Fibroblast of villous mesenchyme (primary cell): ENCODE results near the gene NLGN1. TPM values are rescaled to one million over a fixed set of nuclear protein-coding genes. Genes with fewer than 3 reads are reported as not detected.

ENCODE experiments used
- DNase-seq: peaks from one replicate; pipeline ENCODE4 v3.0.0-alpha.2; 2010; ENCODE audit warnings: low read depth
- H3K4me3 ChIP-seq: 2 replicates; pipeline ENCODE4 v1.5.1; 2011; ENCODE audit warnings: low read depth, mild to moderate bottlenecking, low read length
- CTCF ChIP-seq: IDR thresholded peaks from 2 replicates; pipeline ENCODE4 v1.5.1; 2012; ENCODE audit warnings: low read depth, mild to moderate bottlenecking, low read length; ENCODE audit not compliant: insufficient read depth
- total RNA-seq: library from RNA; depleted of rRNA; stranded (reverse); fragments of >200 nt; gene quantifications from 2 replicates; pipeline ENCODE4 v1.2.3, GENCODE V29; 2012

Gene NLGN1
- total RNA-seq, 1 donor = 18.1 TPM

DNA sequence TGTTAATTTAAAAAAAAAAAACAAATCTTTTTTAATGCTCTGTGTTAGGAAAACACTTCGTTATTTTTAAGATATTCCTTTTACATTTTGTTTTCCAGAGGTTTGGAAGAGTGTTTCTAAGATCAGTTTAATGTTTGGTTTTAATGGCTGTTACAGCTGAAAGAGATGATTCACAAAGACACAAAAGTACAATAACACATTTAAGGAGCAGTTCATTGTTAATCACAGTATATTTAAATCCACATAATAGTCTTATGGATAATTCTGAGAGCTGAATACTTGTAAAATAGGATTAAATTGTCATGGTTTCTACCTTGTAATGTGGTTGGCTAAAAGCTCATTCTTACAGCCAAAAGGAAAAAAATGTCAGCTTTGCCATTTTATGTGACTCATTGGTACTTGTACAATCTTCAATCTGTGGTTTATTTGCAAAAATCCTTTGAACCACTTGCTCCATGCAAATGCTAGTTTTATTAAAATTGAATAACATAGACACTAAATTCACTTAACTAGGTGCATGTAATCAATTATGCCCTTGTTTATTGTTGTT is 426.4 kb downstream of the NLGN1 start:
- DNase-seq = no peak
- H3K4me3 ChIP-seq = no peak overlapping the region
- TF ChIP-seq CTCF = no peak

DNA sequence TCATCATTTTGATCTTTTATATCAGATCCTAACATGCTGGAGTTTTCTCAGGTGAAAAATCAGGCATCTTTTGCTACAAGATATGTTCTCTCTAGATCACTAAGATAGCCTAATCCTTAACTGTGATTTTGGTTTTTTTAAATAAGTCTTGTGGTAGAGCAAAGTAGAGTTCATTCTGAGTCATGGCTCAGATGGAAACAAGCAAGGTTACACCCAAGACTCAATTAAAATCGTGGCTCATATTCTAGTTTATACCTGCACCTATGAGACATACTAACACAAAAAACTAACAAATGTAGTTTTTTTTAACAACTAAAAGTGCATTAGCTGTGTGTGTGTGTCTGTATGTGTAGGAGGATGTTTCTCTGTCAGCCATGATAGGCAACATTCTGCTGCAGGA is 428.2 kb downstream of the NLGN1 start:
- no peak for DNase-seq

DNA sequence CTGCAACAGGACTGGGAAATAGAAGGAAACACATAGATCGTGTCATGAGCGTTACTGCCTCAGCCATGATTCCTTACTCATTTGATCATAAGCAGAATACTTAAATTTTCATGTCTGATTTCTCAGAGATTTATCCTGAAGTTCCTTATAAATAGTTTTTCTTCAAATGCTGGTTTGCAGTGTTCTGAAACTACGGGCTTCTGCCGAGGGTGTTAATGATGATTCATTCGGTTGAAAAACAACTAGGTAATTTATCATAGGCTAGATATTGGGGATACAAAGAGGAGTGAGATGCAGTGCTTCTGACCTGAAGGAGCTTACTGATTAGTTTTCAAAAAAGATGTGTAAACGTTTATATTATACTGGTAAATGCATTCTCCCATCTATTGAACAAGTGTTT is 428.9 kb downstream of the NLGN1 start:
- DNase-seq = peak; percentile 1

More for the DNA sequence above, 428.2 kb downstream of the NLGN1 start:
- H3K4me3 ChIP-seq = no peak overlapping the region
- no peak for TF ChIP-seq CTCF

DNA sequence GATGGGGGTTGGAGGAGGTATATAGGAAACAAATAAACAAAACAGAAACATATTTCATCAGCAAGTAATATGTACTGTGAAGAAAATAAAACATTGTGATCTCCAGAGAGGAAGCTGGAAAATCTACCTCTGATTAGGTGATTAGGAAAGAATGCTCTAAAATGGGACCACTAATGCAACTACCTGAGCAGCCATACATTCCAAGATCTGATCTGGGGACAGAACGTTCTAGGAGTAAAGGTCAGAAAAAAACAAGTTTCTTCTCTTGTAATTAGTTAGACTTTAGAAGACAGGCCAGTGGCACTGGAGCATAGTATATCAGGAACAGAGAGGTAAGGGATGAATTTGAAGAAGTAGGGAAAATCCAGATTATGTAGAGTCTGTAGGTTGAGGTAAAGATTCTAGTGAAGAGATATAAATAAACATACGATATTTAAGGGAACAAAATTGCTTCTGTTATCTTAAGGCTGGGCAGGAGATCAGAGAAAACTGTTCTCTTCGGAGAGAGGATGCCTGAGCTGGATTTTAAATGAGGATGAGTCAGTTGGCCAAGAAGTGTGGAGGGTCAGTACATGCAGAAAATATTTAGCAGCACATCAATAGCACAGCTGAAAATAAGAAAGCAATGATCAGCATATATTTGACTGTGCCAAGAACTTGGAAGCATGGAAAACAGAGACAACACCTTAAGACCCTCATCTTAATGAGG is 429.5 kb downstream of the NLGN1 start:
- no peak overlapping the region for H3K4me3 ChIP-seq
- no peak for DNase-seq
- TF ChIP-seq CTCF = no peak

More for the DNA sequence above, 428.9 kb downstream of the NLGN1 start:
- TF ChIP-seq CTCF = no peak
- H3K4me3 ChIP-seq = no peak overlapping the region

DNA sequence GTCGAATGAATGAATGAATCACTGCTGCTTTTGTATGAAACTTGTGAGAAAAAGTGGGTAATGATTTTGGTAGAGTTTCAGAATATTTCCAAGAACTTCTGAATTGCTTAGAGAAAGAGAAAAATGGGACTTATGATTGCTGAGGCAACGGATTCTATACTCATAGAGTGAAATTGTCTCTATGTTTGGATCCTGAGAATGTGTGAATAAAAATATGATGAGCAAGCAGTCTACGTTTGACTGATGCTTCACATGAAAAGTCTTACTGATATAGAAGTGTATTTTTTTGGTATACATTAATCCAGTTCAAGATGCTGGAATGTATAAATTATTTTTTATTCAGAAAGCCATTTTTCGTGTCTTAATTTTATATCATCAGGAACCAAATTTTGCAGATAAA is 441.1 kb downstream of the NLGN1 start:
- no peak for TF ChIP-seq CTCF

DNA sequence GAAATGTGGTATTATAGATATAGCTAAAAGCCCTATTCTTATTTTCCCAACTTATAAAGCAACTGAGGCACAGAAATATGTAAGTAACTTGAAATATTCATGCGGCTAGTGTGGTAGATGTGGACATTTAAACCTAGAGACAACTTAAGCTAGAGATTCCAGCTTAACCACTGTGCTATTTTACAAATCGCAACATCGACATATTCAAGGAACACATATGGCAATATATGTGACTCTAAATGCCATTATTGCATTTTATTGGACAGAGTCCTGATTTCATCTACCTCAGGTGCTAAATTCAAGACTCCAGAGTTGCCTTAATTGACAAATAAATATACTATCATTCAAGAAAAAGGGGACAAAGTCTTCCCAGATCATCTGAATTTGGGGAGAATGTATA is 442.3 kb downstream of the NLGN1 start:
- no peak overlapping the region for H3K4me3 ChIP-seq
- TF ChIP-seq CTCF = no peak
- no peak for DNase-seq

More for the DNA sequence above, 441.1 kb downstream of the NLGN1 start:
- no peak for DNase-seq
- no peak overlapping the region for H3K4me3 ChIP-seq

DNA sequence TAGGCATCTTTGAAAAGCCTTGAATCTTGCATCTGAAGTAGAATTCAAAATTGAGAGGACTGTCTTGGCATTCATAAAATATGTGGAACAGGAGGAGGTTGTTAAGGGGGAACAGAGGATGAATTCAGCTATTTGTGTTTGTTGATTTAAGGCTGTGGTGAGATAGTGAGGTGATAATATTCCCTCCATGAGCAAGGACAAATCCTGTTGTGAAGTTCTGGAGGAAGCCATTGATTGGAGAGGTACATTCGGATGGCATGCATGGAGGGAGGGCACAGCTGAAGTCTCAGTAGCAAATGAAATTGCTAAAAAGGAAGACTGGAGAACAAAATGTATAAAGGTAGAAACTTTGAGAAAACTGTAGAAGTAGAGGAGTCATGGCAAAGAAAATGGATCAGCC is 443.8 kb downstream of the NLGN1 start:
- DNase-seq = no peak
- no peak overlapping the region for H3K4me3 ChIP-seq
- TF ChIP-seq CTCF = no peak
